Pancreas (tissue), 10 donors: ENCODE measurements around the gene DSCAML1. TPM values are rescaled to one million over a fixed set of nuclear protein-coding genes. Genes with fewer than 3 reads are reported as not detected.

ENCODE experiments used
- ATAC-seq, 4 donors: fragments of 200-7000 bp; cut with Tn5 transposase; one replicate each; pipeline versions ENCODE4 v1.8.0 to v1.9.1; 2020; ENCODE audit warnings: mild to moderate bottlenecking in 4 of 4, moderate library complexity in 4 of 4
- DNase-seq, 6 donors: peaks; one replicate each; pipeline ENCODE4 v3.0.0-alpha.2; 2020
- FAIRE-seq: peaks from 2 replicates; lab custom pipeline; 2012; peaks lifted over from hg19 to GRCh38; lab: Jason Lieb, UNC
- H3K27ac ChIP-seq, 4 donors: fragments of 200-600 bp; sonication (generic); 1 replicate in 3 of 4; 2 replicates in 1 of 4; pipeline versions ENCODE4 v1.5.0 to v1.8.0; 2020
- H3K27me3 ChIP-seq, 4 donors: fragments of 200-600 bp; one replicate each; pipeline ENCODE4 v1.8.0; 2021
- H3K36me3 ChIP-seq, 3 donors: fragments of 200-600 bp; sonication (generic) in 1 of 3; one replicate each; pipeline versions ENCODE4 v1.5.0 to v1.8.0; 2020 to 2021
- H3K4me1 ChIP-seq, 3 donors: fragments of 200-600 bp; one replicate each; pipeline ENCODE4 v1.8.0; 2021
- H3K4me3 ChIP-seq, 4 donors: fragments of 200-600 bp; sonication (generic) in 2 of 4; one replicate each; pipeline versions ENCODE4 v1.5.0 to v1.8.0; 2020 to 2021
- H3K9me3 ChIP-seq, 4 donors: fragments of 200-600 bp; one replicate each; pipeline ENCODE4 v1.8.0; 2021
- WGBS, 2 donors: extraction: QIAGEN DNeasy Blood & Tissue Kit; methylation state at CpG; one replicate each; pipeline ENCODE4 v1.1.7; 2013; 5-methylcytosine and 5-hydroxymethylcytosine counted together
- intact Hi-C, 3 donors: fragments of 100-400 bp; cut with DNase I; formaldehyde crosslinking; loops; one replicate each; pipeline versions ENCODE4 v1.11.1 to v1.14.2; 2022
- polyA plus RNA-seq, 2 donors: library from polyadenylated mRNA; stranded (reverse); fragments of 200-250 nt; gene quantifications; one replicate each; pipeline ENCODE4 v1.2.3, GENCODE V29; 2013
- total RNA-seq, 6 donors: library from RNA; stranded (reverse); fragmentation: NEBNext Ultra II Directional in 4 of 6; extraction: Animal tissue kit (Norgen Biotek cat#: 25700) in 4 of 6; gene quantifications; one replicate each; pipeline versions ENCODE4 v1.2.1 to v1.2.4, GENCODE V29; 2021 to 2023
- TF ChIP-seq, protein P1 (sequence below), 4 donors: fragments of 200-600 bp; sonication (generic) in 3 of 4; IDR thresholded peaks; one replicate each; pipeline versions ENCODE4 v1.5.0 to v1.8.0; 2021; ENCODE audit warnings: antibody characterized with exemption in 4 of 4
- donor health status: healthy with polysubstance abuse.
- donor health status: DM: no; HTN: no; CAD: no; lungs with moderate emphysema.
- donor health status: DM: no; HTN: no; CAD: no.
- donor health status: control.
- donor health status: control.
- donor health status: Bipolar disorder and iron deficiency.
- donor health status: DM: yes; HTN: yes; CAD: no.
- donor health status: DM: no; HTN: no; CAD: no.
- donor health status: DM: no; HTN: no; CAD: no.
- donor health status: DM: yes; HTN: yes; CAD: no.

The DSCAML1 gene
- total and polyA plus RNA-seq, 8 donors = 0.69 to 2.7 (median 1.8) TPM

DNA sequence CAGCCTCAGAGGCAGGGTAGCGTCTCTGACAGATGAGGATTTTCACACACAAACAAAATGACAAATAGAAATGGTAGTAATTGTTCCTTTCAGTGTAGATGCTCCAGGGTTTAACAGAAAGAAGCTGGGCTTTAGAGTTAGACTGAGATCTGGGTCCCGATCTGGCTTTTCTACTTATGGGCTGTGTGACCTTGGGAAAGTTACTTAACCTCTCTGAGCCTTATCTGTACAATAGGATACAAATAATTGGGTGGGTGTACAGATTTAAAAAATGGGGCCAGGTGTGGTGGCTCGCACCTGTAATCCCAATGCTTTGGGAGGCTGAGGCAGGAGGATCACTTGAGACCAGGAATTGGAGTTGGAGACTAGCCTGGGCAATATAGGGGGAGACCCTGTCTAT lies 264.4 kb downstream of the DSCAML1 start:
- Histone ChIP-seq H3K9me3 (no peaks in the 10 kb centered on the region), H3K27me3 (no peaks in the 10 kb centered on the region), H3K36me3 (no peaks in the 10 kb centered on the region), H3K4me1 (no peaks in the 10 kb centered on the region), H3K27ac (no peak overlapping the region), H3K4me3 (no peak overlapping the region)
- FAIRE-seq (no peak), DNase-seq (no peak), ATAC-seq (no peak)
- TF ChIP-seq, protein P1, sequence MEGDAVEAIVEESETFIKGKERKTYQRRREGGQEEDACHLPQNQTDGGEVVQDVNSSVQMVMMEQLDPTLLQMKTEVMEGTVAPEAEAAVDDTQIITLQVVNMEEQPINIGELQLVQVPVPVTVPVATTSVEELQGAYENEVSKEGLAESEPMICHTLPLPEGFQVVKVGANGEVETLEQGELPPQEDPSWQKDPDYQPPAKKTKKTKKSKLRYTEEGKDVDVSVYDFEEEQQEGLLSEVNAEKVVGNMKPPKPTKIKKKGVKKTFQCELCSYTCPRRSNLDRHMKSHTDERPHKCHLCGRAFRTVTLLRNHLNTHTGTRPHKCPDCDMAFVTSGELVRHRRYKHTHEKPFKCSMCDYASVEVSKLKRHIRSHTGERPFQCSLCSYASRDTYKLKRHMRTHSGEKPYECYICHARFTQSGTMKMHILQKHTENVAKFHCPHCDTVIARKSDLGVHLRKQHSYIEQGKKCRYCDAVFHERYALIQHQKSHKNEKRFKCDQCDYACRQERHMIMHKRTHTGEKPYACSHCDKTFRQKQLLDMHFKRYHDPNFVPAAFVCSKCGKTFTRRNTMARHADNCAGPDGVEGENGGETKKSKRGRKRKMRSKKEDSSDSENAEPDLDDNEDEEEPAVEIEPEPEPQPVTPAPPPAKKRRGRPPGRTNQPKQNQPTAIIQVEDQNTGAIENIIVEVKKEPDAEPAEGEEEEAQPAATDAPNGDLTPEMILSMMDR (IDR thresholded peaks at IDR 0.05) = no peak
- intact Hi-C loops = no loop called here
- 59 to 82% methylated on average over 3 of the region's 3 CpGs for WGBS, 2 donors

DNA sequence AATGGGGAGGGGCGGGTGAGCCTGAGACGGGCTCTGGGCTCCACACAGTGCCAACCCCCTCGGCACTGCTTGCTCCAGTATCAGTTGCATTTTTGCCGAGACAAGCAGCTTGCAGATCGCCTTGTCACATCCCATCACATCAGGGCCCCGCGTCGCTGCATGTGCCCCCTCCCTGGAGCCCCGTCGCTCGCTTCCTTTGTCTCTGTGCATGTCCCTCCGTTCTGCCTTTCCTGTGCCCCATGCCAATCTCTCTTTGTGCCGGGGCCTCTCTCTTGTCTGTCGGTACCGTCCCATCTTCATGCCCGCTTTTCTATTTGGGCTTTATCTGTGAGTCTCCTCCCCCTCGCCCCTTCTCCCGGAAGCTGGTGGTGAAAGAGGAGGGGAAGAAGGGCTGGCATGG lies 267.2 kb downstream of the DSCAML1 start:
- ATAC-seq = no peak
- Histone ChIP-seq H3K36me3 (no peaks in the 10 kb centered on the region), H3K4me3 (no peak overlapping the region), H3K27ac (no peak overlapping the region), H3K9me3 (no peaks in the 10 kb centered on the region), H3K27me3 (no peaks in the 10 kb centered on the region), H3K4me1 (no peaks in the 10 kb centered on the region)
- TF ChIP-seq, protein P1 (IDR thresholded peaks at IDR 0.05) = no peak
- intact Hi-C loops = no loop called here
- WGBS, 2 donors = 67% methylated on average over 18 of the region's 18 CpGs
- DNase-seq = peak in 1 of 6 donors; percentile 36
- no peak for FAIRE-seq

DNA sequence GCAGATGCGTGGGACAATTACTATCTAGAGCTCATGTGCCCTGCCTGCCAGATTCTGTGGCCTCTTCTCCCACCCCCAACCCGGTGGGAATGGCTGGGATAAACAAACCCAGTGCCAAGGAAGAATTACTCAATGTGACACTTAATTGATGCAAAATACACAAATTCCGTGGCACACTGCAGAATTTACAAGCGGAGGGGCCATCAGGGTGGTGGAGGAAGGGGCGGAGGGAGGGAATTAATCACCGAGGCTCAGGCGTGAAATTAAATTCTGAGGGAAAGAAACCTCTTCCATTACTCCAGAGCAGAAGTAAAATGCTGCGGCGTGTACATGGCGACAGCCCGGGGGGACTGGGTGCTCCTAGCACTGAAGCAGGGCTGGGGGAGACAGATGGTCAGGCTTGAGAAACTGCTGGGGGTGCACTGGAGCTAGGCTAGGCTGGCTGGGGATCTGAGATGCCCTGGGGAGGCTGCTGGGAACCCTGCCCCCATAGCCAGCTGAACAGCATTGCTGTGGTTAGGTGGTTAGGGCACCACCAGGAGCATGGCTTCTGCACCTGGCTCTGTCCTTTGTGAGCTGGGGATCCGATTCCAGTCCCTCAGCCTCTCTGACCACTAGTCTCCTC lies 268.8 kb downstream of the DSCAML1 start:
- DNase-seq (peak in 1 of 6 donors; percentile 20), ATAC-seq (peak in 1 of 4 donors; percentile 48), FAIRE-seq (no peak)
- Histone ChIP-seq H3K4me3 (no peak overlapping the region), H3K27ac (no peak overlapping the region), H3K27me3 (no peaks in the 10 kb centered on the region), H3K4me1 (no peaks in the 10 kb centered on the region), H3K9me3 (no peaks in the 10 kb centered on the region), H3K36me3 (no peaks in the 10 kb centered on the region)
- 31 to 36% methylated on average over 12 of the region's 12 CpGs for WGBS, 2 donors
- TF ChIP-seq, protein P1 (IDR thresholded peaks at IDR 0.05) = no peak
- intact Hi-C loops = no loop called here

DNA sequence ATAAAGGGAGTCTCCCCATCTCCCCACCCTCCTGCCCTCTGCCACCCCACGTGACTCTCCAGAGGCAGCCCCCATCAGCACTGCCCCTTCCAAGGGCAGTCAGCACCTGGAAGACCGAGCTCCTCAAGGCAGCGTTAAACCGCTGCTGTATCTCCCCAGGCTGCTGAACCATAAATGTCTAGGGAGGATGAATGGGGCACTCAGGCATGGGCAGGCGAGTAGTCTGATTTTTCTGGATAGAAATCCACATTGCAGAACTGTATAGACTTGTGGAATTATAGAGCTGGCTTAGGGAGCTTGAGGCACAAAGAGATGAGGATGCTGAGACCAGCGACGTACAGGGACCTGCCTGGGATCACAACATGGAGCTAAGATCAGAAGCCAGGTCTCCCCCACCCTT lies 269.7 kb downstream of the DSCAML1 start:
- 59 to 61% methylated on average over 7 of the region's 7 CpGs for WGBS, 2 donors
- no peak for DNase-seq
- no peak overlapping the region for H3K27ac ChIP-seq
- no peak for ATAC-seq
- no peaks in the 10 kb centered on the region for H3K4me1 ChIP-seq
- TF ChIP-seq, protein P1 (IDR thresholded peaks at IDR 0.05) = no peak
- H3K9me3 ChIP-seq = no peaks in the 10 kb centered on the region
- H3K27me3 ChIP-seq = no peaks in the 10 kb centered on the region
- intact Hi-C loops = no loop called here
- no peaks in the 10 kb centered on the region for H3K36me3 ChIP-seq
- no peak for FAIRE-seq
- H3K4me3 ChIP-seq = no peak overlapping the region

DNA sequence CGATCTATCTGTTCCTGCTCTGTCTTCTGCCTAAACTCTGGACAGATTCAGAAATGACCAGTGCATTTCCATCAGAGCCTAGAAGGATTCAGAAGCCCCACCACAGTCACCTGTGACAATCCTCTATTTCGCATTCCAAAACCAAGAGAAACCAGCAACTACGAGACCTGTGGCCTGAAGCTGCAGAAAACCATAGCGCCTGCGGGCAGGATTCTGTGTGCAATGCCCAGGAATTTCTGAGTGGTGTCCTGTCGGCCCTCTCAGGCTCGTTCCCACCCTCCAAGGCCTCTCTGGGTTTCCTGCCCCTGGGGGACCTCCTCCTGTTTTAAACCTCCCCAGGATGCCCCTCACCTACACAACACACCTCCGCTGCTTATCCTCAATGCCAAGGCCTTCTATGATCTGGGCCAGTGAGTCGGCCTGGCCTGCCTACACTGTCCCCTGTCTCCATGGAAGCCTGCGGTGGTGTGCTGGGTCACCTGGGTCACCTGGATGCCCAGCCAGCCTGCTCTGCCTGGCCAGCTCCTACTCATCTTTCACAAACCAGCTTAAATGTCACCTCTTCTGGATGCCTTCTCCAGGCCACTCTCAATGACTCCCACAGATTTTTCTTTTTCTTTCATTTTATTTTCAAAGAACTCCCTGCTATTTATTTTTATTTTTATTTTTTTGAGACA lies 271.0 kb downstream of the DSCAML1 start:
- Histone ChIP-seq H3K9me3 (no peaks in the 10 kb centered on the region), H3K27me3 (no peaks in the 10 kb centered on the region), H3K4me1 (no peaks in the 10 kb centered on the region), H3K27ac (no peak overlapping the region), H3K4me3 (no peak overlapping the region), H3K36me3 (no peaks in the 10 kb centered on the region)
- DNase-seq = no peak
- TF ChIP-seq, protein P1 (IDR thresholded peaks at IDR 0.05) = no peak
- no peak for FAIRE-seq
- ATAC-seq = no peak
- 76 to 90% methylated on average over 10 of the region's 10 CpGs for WGBS, 2 donors
- intact Hi-C loops = no loop called here
